ENCODE results near the gene JHY. TPM values are rescaled to one million over a fixed set of nuclear protein-coding genes. Genes with fewer than 3 reads are reported as not detected.

Gene JHY
- total RNA-seq: 8.5 TPM

DNA sequence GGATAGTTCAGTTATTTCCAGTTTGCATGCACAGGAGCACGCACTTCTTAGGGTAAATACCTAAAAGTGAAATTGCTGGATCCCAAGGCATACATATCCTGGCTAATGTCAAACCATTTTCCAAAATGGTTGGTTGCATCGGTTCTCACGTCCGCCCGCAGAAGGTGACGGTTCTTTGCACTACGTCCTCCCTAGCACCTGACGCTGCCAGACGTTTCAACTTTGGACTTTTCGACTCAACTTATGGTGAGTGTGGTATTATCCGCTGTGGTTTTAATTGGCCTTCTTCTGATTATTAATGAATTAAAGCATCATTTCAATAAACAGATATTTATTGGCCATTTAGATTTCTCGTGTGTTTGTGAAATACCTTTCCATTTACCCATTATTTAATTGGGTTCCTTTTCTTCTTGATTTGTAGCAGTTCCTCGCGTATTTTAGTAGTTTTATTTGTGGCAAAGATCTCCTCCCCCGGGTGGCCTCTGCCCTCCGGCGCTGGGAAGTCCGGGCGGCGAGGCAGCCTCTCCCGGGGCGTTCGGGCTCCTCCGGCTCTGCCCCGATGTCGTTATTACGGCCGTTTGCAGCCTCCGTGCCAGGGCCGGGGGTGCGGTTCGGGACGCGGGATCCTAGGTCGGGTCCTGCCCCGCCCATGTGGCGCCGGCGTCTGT, at the start of gene JHY:
JHY (plus strand) TSS at position 571 of the 668 bp plus-strand sequence. CDS start 3,091 bp downstream, outside the sequence.

GRCh38 chr11:122981388-122982264, 99.1 kb downstream of the JHY start, which contains the start of gene BSX:
TSS of gene BSX (minus strand) at chr11:122981834. CDS start at chr11:122981671, 163 bp downstream.

Small RNA genes within 50 kb of the gene (small RNA-seq; reads per million reads assigned to genes)
- not detected for gene RNU4-23P (ENCODE audit: low replicate concordance)

Other genes starting within 250 kb of the JHY start
- 9.5 TPM for gene UBASH3B, start 227.0 kb upstream of the JHY start, total RNA-seq
- gene CRTAM, start 44.3 kb upstream of the JHY start, total RNA-seq: 0.12 TPM
- gene BSX, start 99.1 kb downstream of the JHY start, total RNA-seq: not detected
- 1,501 TPM for gene HSPA8, start 179.4 kb downstream of the JHY start, total RNA-seq

Measured in metanephros (tissue), 2 donors.